HG02973 (cell line): Measurements from ENCODE around the gene PHLDB3.

Experiments used
- ATAC-seq: cut with Tn5 transposase; IDR thresholded peaks from one replicate; pipeline ENCODE4 v1.9.1; 2021; ENCODE audit warnings: moderate library complexity; ENCODE audit not compliant: unreplicated experiment

The PHLDB3 gene

GRCh38 chr19:43501661-43502418 lies 2.7 kb downstream of the PHLDB3 start:
- no peak for ATAC-seq

GRCh38 chr19:43499042-43499441 lies 5.5 kb downstream of the PHLDB3 start:
- no peak for ATAC-seq

DNA sequence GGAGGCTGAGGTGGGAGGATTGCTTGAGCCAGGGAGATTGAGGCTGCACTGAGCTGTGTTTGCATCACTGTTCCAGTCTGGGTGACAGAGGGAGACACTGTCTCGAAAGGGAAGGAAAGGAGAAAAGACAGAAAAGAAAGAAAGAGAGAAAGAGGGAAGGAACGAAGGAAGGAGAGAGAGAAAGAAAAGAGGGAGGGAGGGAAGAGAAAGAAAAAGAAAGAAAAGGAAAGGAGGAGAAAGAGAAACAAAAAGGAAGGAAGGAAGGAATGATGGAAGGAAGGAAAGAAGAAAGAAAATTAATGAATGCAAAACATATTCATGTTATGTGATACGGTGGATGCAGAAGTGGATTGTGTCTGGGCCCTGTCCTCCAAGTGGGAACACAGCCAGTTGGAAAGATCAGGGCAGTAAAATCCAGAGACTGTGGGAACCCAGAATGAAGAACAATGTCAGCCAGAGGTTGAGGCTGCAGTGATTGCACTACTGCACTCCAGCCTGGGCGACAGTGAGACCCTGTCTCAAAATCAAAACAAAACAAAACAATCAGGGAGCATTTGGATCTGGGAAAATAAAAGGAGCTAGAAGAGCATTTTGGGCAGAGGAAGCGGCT lies 6.2 kb downstream of the PHLDB3 start:
- no peak for ATAC-seq

GRCh38 chr19:43496960-43497359 lies 7.6 kb downstream of the PHLDB3 start:
- no peak for ATAC-seq

DNA sequence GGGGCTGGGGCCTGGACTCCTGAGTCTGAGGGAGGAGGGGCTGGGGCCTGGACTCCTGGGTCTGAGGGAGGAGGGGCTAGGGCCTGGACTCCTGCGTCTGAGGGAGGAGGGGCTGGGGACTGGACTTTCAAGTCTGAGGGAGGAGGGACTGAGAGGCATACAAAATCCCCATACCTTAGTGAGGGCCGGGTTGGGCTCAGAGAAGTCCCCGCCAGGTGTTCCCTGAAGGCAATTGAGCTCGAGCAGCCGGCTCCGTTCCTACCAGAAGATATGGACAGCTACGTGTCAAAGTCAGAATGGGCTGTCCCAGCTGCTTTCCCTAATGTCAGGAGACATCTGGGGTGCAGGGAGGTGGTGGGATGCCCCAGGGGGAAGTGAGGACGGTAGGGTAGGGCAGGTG lies 9.5 kb downstream of the PHLDB3 start:
- ATAC-seq, result no peak

GRCh38 chr19:43490759-43491158 lies 13.8 kb downstream of the PHLDB3 start:
- no peak for ATAC-seq

DNA sequence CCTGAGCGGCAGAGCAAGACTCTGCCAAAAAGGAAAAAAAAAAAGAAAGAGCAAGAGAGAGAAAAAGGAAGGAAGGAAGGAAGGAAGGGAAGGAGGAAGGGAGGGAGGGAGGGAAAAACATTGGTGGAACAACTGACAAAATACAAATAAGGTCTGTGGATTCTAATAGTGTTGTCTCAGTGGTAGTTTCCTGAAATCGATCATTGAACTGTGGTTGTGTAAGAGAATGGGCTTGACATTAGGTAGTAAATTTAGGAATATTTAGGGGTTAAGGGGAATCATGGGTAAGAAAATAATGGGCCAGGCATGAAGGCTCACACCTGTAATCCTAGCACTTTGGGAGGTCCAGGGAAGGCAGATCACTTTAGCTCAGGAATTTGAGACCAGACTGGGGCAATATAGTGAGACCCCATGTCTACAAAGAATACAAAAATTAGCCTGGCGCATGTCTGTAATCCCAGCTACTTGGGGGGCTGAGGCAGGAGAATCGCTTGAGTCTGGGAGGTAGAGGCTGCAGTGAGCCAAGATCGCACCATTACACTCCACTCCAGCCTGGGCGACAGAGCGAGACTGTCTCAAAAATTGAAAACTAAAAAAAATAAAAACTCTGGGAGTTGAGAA lies 14.5 kb downstream of the PHLDB3 start:
- no peak for ATAC-seq

- no peak for ATAC-seq
These were observed 15.2 kb downstream of the PHLDB3 start for GRCh38 chr19:43489310-43489709.

GRCh38 chr19:43488179-43488578 lies 16.4 kb downstream of the PHLDB3 start:
- no peak for ATAC-seq

DNA sequence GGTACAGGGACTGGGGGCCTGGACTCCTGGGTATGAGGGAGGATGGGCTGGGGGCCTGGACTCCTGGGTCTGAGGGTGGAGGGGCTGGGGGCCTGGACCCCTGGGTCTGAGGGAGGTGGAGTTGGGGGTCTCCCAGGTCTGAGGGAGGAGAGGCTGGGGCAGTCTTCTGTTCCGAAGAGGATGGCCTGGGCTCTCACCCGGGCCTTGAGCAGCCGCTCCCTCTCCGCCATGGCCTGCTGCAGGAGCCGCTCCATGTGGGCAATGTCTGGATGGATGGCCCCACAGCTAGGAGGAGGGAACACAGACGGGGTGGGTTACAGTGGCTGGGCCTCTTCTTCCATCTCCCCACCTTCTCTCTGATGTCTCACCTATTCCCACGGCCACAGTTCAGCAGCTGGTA lies 18.1 kb downstream of the PHLDB3 start:
- ATAC-seq, result no peak

- no peak for ATAC-seq
These were observed 18.6 kb downstream of the PHLDB3 start for GRCh38 chr19:43485951-43486350.

DNA sequence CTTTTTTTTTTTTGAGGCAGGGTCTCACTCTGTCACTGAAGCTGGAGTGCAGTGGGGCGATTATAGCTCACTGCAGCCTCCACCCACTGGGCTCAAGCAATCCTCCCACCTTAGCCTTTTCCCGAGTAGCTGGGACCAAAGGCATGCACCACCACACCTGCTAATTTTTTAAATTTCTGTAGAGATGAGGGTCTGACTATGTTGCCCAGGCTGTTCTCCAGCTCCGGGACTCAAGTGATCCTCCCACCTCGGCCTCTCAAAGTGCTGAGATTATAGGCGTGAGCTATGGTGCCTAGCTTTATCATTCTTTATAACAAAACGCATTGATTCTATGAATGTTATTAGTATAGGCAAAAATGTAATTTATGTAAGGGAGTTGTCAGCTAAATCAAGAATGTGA lies 21.3 kb downstream of the PHLDB3 start:
- ATAC-seq, result no peak

DNA sequence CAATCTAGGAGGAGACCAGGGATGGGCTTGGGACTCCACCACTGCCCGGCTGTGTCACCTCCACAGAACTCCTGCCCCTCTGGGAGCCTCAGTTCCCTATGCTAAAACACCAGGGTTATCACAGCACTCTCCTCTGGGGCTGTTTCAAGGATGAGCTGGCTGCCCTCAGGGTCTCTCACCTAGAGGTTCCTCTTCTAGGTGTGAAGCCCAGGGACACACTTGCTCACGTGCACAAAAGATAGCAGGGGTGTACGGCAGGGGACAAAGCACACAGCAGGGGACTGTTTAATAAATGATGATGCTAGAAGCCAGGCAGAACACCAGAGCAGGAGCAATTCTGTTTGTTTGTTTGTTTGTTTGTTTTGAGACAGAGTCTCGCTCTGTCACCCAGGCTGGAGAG lies 22.4 kb downstream of the PHLDB3 start:
- ATAC-seq, result no peak

- ATAC-seq, result no peak
These were observed 22.8 kb downstream of the PHLDB3 start for GRCh38 chr19:43481701-43482100.

DNA sequence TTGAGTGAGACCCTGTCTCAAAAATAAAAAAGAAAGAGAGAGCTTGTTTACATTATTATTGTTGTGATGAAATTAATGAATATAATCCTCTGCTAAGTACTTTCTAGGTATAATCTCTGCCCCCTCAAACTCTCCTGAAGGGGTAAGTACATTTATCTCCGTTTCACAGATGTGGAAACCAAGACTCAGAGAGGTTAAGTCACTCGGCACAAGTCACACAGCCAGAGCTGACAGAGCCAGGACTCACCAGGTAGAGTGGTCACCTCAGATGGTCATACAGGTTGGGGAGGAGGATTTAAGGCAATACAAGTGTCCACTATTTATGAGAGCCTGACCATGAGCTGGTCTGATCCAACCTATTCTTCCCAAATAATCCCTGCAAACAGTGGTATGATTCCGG lies 24.0 kb downstream of the PHLDB3 start:
- no peak for ATAC-seq

- no peak for ATAC-seq
These were observed 24.5 kb downstream of the PHLDB3 start for GRCh38 chr19:43479961-43480561.

GRCh38 chr19:43479226-43479625 lies 25.3 kb downstream of the PHLDB3 start:
- no peak for ATAC-seq

DNA sequence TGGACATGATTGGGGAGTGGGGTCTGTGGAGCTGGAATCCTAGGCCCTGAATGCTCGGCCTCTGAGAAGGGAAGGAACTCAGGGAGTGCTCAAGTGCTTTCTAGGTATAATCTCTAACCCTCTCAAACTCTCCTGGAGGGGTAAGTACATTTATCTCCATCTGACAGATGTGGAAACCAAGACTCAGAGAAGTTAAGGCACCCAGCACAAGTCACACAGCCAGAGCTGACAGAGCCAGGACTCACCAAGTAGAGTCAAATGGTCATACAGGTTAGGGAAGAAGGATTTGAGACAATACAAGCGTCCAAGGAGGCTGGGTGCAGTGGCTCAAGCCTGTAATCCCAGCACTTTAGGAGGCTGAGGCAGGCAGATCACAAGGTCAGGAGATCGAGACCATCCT lies 26.2 kb downstream of the PHLDB3 start:
- no peak for ATAC-seq

GRCh38 chr19:43476606-43477005 lies 27.9 kb downstream of the PHLDB3 start:
- ATAC-seq, result no peak

GRCh38 chr19:43474986-43475705 lies 29.4 kb downstream of the PHLDB3 start:
- peak; percentile 82 for ATAC-seq

DNA sequence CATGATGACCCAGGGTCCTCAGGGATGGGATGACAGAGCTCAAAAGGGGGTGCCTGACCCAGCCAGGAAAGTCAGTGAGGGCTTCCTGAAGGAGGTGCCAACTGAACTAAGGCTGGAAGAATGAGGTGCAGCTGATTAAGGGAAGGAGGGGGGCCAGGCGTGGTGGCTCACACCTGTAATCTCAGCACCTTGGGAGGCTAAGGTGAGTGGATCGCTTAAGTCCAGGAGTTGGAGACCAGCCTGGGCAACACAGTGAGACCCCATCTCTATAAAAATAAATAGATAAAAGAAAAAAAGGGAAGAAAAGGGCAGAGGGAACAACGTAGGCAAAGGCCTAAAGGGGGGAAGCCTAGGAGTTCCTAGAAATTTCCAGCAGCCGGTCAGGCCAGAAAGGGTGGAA lies 30.1 kb downstream of the PHLDB3 start:
- ATAC-seq, result no peak
